ENCODE data around the gene GAS2L3. TPM values are rescaled to one million over a fixed set of nuclear protein-coding genes. Genes with fewer than 3 reads are reported as not detected.

The GAS2L3 gene
- total and polyA plus RNA-seq, 9 of the 15 experiments (the other 6 are each of a cell fraction or from before 2014, with no cell fraction given) = 1.5 to 9.8 (median 3.5) TPM

DNA sequence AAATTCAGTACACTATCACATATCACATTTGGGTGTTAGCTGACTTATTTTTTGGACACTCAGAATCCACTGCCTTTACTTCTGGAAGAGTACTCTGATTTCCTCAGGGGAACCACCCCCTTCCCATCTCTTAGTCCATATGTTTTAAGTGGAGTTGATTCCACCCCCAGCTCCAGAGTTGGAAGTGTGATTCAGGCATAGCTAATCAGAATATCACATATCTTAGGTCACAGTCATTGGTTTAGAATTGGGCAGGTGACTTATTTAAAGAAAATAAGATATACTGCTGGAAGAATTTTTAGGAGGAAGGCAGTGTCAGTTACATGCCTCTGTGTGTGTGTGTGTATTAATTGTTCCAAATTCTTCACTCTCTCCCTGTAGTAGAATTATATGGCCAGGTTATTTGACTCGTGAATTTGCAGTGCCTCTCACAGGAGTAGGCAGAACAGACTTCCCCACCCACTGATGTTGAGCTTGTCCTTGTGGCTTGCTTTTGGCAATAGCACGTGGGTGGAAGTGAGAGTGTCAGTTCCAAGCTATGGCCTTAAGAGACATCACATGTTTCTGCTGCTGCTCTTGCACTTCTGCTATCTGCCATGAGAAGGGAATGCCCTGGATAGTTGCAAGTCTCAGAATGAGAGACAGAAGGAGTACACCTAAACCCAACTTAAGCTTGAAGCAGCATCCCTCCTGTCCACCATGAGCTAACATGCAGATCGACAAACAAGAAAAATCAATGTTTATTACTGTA lies 6.4 kb upstream of the GAS2L3 start:
- Histone ChIP-seq H3K9me1 (ENCODE audit: control insufficient read depth, insufficient read depth, low read length) (no peaks in the 10 kb centered on the region), H3K4me2 (ENCODE audit: insufficient read depth, low read length) (no peak overlapping the region), H2AFZ (ENCODE audit: low read depth, low read length) (no peak overlapping the region), H3K4me3 (no peak overlapping the region), H3K79me2 (ENCODE audit: control insufficient read depth, insufficient read depth, low read length) (no peaks in the 10 kb centered on the region), H3K36me3 (ENCODE audit: control insufficient read depth, insufficient read depth, low read length) (no peaks in the 10 kb centered on the region), H3K9ac (ENCODE audit: insufficient read depth in 1 of 2, low read depth in 2 of 2, low read length in 2 of 2) (no peak overlapping the region), H3K27ac (ENCODE audit: extremely low read depth, low read depth, low read length) (no peak overlapping the region), H3K9me3 (replicated peaks; ENCODE audit: control insufficient read depth, insufficient read depth, low read depth, low read length) (no peaks in the 10 kb centered on the region), H3K27me3 (ENCODE audit: control insufficient read depth in 2 of 2, insufficient read depth in 2 of 2, low read length in 2 of 2) (no peaks in the 10 kb centered on the region), H3K4me1 (replicated peaks in 1 of 2; ENCODE audit: control insufficient read depth in 2 of 2, insufficient read depth in 2 of 2, low read length in 2 of 2) (no peaks in the 10 kb centered on the region), H4K20me1 (replicated peaks; ENCODE audit: control insufficient read depth, insufficient read depth, low read length) (no peaks in the 10 kb centered on the region)
- DNase-seq (ENCODE audit: extremely low read depth in 1 of 4, low spot score in 3 of 4) (no peak), FAIRE-seq (no peak), ATAC-seq (no peak)
- in situ Hi-C loops (cut with MboI) (no loop called here), intact Hi-C loops (cut with micrococcal nuclease) (no loop called here)
- no TSS peak for BruUV-seq (replicated peaks)
- ChIA-PET CTCF (ENCODE audit: low intra/inter-chr PET ratio) (no interaction called here), POLR2A (no interaction called here)
- TF ChIP-seq ETV5 (CRISPR knock-in tag; IDR thresholded peaks at IDR 0.05; ENCODE audit: low read depth) (no peak), ZNF551 (CRISPR knock-in tag; IDR thresholded peaks at IDR 0.05) (no peak), ZNF507 (tag; conservative IDR thresholded peaks at IDR 0.05) (no peak), ATF2 (CRISPR knock-in tag; IDR thresholded peaks at IDR 0.05) (no peak), BMI1 (IDR thresholded peaks at IDR 0.05; ENCODE audit: low read length) (no peak), KLF10 (CRISPR knock-in tag; IDR thresholded peaks at IDR 0.05) (no peak), HMG20B (CRISPR knock-in tag; IDR thresholded peaks at IDR 0.05) (no peak), ZNF232 (CRISPR knock-in tag; IDR thresholded peaks at IDR 0.05) (no peak), SMC3 (conservative IDR thresholded peaks at IDR 0.05; ENCODE audit: insufficient read depth, low read depth, low read length) (no peak), HSF4 (CRISPR knock-in tag; IDR thresholded peaks at IDR 0.05; ENCODE audit: borderline replicate concordance) (no peak), RAD51 (IDR thresholded peaks at IDR 0.05; ENCODE audit: borderline replicate concordance, low read depth) (no peak), CBX3 (IDR thresholded peaks at IDR 0.05; ENCODE audit: borderline replicate concordance in 1 of 2, low read length in 2 of 2) (no peak), PTBP1 (IDR thresholded peaks at IDR 0.05; ENCODE audit: low read depth, low read length) (no peak)
- TF ChIP-seq, protein P1, sequence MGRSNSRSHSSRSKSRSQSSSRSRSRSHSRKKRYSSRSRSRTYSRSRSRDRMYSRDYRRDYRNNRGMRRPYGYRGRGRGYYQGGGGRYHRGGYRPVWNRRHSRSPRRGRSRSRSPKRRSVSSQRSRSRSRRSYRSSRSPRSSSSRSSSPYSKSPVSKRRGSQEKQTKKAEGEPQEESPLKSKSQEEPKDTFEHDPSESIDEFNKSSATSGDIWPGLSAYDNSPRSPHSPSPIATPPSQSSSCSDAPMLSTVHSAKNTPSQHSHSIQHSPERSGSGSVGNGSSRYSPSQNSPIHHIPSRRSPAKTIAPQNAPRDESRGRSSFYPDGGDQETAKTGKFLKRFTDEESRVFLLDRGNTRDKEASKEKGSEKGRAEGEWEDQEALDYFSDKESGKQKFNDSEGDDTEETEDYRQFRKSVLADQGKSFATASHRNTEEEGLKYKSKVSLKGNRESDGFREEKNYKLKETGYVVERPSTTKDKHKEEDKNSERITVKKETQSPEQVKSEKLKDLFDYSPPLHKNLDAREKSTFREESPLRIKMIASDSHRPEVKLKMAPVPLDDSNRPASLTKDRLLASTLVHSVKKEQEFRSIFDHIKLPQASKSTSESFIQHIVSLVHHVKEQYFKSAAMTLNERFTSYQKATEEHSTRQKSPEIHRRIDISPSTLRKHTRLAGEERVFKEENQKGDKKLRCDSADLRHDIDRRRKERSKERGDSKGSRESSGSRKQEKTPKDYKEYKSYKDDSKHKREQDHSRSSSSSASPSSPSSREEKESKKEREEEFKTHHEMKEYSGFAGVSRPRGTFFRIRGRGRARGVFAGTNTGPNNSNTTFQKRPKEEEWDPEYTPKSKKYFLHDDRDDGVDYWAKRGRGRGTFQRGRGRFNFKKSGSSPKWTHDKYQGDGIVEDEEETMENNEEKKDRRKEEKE (IDR thresholded peaks at IDR 0.05; ENCODE audit: borderline replicate concordance in 1 of 2, control insufficient read depth in 1 of 2, low read depth in 2 of 2, low read length in 1 of 2) = no peak
- WGBS (ENCODE audit: insufficient coverage, low coverage, missing lambda C conversion rate) = 4% methylated on average over 3 of the region's 3 CpGs
